ENCODE measurements around the gene AGRP.
A peak's percentile ranks its signal among the peaks of the same experiment; 100 is the strongest.

The AGRP gene

DNA sequence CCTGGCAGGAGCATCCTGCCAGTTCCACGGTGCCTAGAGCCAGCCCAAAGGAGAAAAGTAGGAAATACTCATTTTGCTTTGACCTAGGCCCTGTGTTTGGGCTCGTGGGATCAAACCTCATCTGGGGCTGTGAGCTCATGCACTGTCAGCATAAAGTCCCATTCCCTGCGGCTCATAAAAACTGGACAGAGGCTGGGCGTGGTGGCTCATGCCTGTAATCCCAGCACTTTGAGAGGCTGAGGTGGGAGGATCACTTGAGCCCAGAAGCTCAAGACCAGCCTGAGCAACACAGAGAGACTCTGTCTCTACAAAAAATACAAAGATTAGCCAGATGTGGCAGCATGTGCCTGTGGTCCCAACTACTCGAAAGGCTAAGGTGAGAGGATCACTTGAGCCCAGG lies 20.3 kb downstream of the AGRP start:
- no peak for DNase-seq (ENCODE audit: low read depth in 3 of 3)

GRCh38 chr16:67462279-67462655 lies 21.1 kb downstream of the AGRP start:
- DNase-seq (ENCODE audit: low read depth in 3 of 3): no peak

- no peak for DNase-seq (ENCODE audit: low read depth in 3 of 3)
Measured at GRCh38 chr16:67461600-67462278, 21.6 kb downstream of the AGRP start.

DNA sequence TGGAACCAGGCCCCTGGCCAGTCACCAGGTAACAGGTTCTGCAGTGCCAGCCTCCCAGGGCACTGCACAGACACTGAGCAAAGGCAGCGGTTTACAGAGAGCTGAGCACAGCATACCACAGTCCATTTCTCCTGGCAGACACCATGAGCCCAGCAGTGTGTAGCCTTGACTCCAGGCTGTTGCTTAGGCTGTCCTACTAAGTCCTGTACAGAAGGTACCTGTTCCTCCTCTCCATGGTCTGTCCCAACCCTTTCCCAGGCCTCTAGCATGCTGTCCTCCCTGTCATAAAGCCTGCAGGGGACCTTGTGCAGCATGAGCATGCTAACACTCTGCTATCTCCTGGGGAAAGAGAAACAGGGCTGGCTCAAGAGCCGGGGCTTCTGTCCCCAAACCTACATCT lies 22.4 kb downstream of the AGRP start:
- DNase-seq (ENCODE audit: low read depth in 3 of 3): no peak

DNA sequence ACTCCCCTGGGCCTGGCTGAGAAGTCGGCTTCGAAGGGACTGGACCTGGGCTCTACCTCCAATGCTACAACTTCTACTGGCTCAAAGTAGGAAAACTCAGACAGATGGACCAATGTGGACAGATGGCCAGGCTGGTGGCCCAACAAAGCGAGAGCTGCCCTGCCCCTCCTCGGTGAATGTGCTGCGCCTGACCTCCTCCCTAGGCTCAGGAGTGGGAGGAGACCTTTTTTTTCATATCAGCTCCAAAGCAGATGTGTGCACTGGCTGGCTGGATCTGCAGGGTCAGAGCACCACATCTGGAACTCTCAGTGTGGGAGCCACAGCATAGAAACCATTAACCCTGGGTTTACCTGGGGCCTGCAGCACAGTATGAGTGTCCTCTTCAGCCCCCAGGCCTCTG lies 23.2 kb downstream of the AGRP start:
- no peak for DNase-seq (ENCODE audit: low read depth in 3 of 3)

DNA sequence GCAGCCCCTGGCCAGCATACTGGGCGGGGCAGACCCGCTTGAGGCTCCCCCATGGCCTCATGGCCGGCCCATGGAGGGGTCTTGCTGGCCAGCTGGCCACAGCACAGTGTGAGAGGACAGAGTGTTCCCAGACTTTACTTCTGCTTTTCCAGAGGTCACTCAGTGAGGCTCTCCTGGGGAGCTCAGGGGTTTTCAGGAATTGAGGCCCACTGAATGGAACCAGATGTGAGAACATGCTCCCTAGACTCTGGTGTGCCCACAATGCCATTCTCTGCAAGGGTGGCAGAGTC lies 23.5 kb downstream of the AGRP start:
- no peak for DNase-seq (ENCODE audit: low read depth in 3 of 3)

GRCh38 chr16:67459066-67459860 lies 24.1 kb downstream of the AGRP start:
- no peak for DNase-seq (ENCODE audit: low read depth in 3 of 3)

DNA sequence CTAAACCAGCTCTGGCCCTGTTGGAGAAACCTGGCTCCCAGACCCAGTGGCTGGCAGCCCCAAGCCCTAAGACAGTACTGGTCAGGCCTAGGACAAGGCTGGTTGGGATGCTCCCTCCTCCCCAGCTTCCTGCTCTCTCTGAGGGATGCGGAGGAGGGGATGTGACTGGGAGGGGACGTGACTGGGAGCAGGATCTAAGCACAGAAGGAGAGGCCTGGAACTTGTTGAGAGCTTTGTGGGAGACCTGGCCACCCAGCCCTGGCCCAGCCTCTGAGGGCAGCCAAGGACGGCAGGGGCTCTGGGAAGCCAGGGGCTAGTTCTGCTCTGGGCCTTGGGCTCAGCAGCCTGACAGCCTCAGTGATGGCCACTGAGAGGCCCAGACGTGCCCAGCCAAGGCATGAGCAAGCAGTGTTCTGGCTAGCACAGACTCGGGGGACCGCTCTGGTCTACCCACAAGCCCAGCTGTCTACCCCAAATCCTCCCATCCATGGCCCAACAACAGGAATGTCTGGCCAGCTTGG lies 25.2 kb downstream of the AGRP start:
- no peak for DNase-seq (ENCODE audit: low read depth in 3 of 3)

DNA sequence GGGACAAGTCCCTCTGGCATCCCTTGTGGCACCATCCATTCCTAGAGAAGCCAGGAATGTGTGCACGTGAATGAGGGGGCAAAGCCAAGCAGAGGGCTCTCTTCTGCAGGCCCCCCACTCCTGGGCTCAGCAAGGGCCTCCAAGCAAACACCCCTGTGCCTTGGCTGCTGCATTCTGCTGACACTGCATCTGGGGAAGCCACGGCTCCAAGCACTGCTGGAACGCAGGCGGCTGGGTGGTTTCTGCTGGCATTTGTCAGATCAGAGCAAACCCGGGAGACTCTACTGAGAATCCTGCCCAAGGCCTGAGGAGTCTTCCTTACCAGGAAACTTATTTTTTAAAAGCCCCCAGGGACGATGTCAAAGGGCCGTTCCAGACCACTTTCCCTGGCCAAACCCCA lies 25.7 kb downstream of the AGRP start:
- no peak for DNase-seq (ENCODE audit: low read depth in 3 of 3)

DNA sequence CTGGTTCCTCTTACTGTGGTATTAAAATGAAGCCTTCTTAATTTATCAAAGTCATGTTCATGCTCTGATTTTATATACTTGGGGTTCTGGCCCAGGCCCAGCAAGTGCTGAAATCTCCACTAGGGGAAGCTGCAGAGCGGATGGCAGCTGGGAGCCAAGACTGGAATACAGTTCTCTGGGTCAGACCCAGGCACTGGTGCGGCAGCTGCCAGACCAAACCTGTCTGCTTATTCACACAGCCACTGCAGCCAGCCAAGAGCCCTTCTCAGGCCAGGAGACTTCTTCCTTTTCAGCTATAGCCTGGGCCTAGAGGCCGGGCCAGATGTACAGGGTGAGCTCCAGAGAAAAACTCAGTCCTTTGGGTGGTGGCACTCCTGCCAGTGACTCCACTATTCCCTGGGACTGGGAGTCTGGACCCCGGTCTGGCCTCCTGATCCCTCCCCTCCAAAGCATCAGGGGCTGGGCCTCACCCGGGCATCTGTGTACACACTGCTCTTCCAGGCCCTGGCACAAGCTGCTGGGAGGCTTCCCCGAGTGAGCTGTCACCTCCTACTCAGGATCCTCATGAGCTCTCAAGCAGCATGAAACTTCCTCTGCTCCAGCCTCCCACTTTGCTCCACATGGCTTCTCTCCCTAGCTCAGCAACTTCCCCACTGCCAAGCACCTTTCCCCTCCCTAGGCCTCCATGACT lies 26.8 kb downstream of the AGRP start:
- DNase-seq (ENCODE audit: low read depth in 3 of 3): no peak

GRCh38 chr16:67454852-67455251 lies 28.5 kb downstream of the AGRP start:
- no peak for DNase-seq (ENCODE audit: low read depth in 3 of 3)

DNA sequence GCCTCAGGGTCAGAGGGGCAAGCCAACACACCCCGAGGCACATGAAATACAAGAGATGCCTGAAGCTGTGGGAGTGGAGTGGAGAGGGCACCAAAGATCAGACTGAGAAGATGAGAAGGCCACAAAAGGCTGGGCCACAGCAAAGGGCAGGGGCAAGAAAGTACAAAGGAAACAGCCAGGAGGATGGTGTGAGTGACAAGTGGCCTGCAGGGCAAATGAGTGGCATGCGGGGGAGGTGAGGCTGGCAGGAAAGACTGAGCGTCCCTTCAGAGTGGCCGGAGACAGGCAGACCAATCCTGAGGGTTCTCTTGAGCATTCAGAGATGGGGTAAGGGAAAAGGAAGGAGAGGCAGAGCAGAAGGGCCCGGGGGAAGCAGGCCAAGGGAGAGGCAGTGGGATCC lies 29.2 kb downstream of the AGRP start:
- no peak for DNase-seq (ENCODE audit: low read depth in 3 of 3)

GRCh38 chr16:67451704-67452435 lies 31.5 kb downstream of the AGRP start:
- no peak for DNase-seq (ENCODE audit: low read depth in 3 of 3)

- DNase-seq (ENCODE audit: low read depth in 3 of 3): no peak
Measured at GRCh38 chr16:67451061-67451703, 32.2 kb downstream of the AGRP start.

DNA sequence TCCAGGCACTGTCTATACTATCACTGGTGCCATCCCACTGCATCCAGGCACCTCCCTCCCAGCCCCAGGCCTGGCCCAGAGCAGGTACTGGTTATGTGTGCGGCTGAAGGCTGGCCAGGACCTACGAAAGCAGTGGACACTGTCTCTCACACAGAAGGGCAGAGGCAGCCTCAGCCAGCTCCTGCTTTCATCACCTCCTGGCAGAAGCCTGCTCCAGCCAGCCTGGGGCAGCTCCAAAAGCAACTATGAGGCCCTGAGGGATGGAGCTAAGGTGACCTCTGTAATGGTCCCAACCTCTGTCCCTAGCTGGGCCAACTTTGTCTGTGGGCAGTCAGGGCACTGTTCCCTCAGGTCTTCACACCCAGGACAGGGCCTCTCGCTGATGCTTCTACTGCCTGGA lies 33.6 kb downstream of the AGRP start:
- DNase-seq (ENCODE audit: low read depth in 3 of 3): no peak

DNA sequence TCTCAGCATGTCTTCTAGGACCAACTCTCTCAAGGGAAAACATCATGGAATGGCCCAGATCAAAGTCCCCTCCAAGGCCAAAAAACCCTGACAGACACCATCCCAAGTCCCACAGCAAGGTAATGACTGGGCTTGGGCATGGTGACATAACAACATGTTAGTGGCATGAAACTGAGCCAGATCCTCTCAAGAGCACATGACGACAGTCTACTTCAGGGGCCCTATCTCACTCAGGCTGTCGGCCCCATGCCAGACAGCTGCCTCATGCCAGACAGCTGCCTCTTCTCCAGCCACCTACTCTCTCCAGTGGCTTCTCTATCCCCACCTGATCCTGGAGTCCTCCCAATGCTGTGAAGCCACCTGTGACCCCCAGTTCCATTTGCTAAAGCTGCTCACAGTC lies 34.0 kb downstream of the AGRP start:
- DNase-seq (ENCODE audit: low read depth in 3 of 3): no peak

GRCh38 chr16:67448580-67448979 lies 34.8 kb downstream of the AGRP start:
- DNase-seq (ENCODE audit: low read depth in 3 of 3): no peak

- peak; percentile 31 to 42 (median 40) for DNase-seq (ENCODE audit: low read depth in 3 of 3)
Measured at GRCh38 chr16:67447508-67448076, 35.8 kb downstream of the AGRP start.

DNA sequence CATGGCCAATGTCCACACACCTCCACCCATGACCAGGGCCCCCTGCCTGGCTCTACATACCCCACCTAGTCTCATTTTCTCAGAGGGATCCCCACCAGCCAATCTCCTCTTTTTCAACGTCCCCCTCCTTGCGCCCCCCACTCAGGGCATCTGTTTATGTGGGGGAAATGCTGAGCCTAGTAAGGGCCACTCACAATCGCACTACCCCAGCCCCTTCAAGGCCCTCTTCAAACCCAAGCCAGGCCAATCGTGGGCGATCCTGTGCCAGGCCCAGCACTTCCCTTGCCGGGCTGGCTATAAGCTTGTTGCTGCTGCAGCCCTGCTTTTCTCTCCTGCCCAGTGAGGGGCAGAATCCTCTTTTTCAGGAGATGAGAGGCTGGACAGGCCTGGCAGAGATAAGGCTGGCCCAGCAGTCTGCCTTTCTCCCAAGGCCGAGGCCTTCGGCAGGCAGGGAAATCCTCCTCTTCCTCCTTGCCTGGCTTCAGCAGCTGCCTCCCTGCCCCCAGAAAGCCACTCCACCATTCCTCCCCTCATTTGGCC lies 36.3 kb downstream of the AGRP start:
- DNase-seq (ENCODE audit: low read depth in 3 of 3): no peak

DNA sequence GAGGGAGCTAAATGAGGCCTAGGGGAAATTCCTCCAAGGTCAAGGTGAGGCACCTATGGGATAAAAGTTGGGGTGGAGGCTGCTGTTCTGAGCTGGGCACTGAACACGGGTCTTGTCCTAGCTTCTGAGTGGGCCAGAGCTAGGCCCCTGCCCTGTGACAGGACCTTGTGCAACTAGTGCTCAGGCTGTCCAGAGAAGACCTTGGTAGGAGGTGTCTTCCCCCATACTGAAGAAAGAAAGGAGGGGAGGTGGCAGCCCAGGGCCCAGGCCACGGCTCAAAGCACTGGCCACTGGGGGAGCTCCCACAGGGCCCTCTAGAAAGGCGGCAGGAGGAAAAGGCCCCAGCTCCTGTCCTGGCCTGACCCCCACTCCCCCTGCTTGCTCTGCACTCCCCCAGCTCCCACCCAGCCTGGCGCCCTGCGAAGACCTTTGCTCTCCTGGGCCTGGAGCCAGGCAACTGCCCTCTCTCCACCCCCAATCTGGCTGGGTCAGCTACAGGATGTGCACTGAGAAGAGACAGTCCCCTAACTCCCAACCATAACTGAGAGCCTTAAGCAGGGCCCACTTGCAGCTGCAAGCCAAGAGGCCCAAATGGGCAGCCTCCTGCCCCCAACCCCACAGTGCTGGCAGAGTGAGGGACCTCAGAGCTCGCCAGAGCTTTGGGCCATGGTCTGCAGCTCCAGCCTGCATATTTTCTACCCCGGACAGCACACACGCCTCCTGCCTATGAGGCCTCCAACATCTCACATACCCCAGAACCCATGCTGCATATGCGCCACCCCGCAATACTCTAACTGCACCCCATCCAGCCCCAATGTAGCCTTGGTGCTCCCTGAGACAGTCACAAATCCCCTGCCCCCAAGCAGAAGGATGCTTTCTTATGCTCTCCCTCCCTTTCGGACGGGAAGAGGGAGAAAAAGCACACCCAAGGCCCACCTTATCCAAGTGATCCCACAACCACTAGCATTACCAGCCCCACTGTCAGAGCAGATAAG lies 37.1 kb downstream of the AGRP start:
- DNase-seq (ENCODE audit: low read depth in 3 of 3): no peak

All from stimulated activated CD4-positive, alpha-beta T cell treated with anti-CD3 and anti-CD28 coated beads, TNF-alpha, amount 100 ng/mL, for 4 hours (primary cell).